DND-41 (cell line): ENCODE measurements around the gene TMC2.

Experiments
- EZH2 ChIP-seq: IDR thresholded peaks from 3 replicates; pipeline ENCODE4 v1.6.1; 2012; ENCODE audit warnings: borderline replicate concordance, low read depth, mild to moderate bottlenecking, moderate library complexity, low read length, inconsistent platforms; ENCODE audit not compliant: severe bottlenecking
- TF ChIP-seq, protein P1 (sequence below): IDR thresholded peaks from 2 replicates; pipeline ENCODE4 v1.5.1; 2012; ENCODE audit warnings: borderline replicate concordance, low read length, moderate library complexity, mild to moderate bottlenecking; ENCODE audit not compliant: poor library complexity, severe bottlenecking; ENCODE audit errors: extremely low read depth

GRCh38 chr20:2656471-2657117 lies 120.2 kb downstream of the TMC2 start:
- TF ChIP-seq, protein P1, sequence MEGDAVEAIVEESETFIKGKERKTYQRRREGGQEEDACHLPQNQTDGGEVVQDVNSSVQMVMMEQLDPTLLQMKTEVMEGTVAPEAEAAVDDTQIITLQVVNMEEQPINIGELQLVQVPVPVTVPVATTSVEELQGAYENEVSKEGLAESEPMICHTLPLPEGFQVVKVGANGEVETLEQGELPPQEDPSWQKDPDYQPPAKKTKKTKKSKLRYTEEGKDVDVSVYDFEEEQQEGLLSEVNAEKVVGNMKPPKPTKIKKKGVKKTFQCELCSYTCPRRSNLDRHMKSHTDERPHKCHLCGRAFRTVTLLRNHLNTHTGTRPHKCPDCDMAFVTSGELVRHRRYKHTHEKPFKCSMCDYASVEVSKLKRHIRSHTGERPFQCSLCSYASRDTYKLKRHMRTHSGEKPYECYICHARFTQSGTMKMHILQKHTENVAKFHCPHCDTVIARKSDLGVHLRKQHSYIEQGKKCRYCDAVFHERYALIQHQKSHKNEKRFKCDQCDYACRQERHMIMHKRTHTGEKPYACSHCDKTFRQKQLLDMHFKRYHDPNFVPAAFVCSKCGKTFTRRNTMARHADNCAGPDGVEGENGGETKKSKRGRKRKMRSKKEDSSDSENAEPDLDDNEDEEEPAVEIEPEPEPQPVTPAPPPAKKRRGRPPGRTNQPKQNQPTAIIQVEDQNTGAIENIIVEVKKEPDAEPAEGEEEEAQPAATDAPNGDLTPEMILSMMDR, result no peak
- TF ChIP-seq EZH2, result no peak
